D341Med (cell line): ENCODE results near the gene SMARCD2.

Source experiments
- DNase-seq: peaks from one replicate; pipeline ENCODE4 v3.0.0; 2012; ENCODE audit warnings: low spot score

The SMARCD2 gene

DNA sequence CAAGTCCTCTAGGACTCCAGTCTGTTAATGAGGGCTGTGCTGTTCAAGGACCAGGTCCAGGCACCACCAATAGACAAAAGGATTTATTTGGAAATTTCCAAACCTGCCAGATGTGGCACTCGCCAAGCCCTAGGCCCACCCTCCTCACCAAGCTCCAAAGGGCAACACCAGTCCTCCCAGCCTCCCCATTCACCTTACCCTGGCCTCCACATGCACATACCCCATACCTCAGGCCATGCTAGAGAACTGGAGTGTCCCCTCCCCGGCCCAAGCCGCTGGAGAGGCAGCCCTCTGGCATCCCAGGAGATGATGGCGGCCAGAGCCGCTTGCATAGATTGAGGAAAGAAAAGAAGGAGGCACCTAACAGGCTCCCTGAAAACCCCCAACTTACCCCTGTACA is 10.5 kb downstream of the SMARCD2 start:
- no peak for DNase-seq

GRCh38 chr17:63831505-63831904 is 11.0 kb downstream of the SMARCD2 start:
- no peak for DNase-seq

DNA sequence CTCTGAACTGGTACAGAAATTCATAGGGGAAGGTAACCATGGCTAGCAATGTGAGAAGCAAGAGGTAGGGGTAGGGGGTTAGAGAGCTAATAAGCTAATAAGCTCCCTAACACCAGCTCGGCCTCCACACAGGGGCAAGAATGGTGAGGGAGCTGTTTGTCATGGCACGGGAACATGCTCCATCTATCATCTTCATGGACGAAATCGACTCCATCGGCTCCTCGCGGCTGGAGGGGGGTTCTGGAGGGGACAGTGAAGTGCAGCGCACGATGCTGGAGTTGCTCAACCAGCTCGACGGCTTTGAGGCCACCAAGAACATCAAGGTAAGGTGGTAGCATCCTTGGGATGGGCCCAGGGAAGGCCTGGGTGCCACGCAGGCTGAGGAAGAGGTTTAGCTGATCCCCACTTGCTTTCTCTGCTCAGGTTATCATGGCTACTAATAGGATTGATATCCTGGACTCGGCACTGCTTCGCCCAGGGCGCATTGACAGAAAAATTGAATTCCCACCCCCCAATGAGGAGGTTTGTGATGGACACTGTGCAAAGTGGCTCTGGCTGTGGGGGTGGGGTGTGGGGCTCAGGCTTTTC is 11.5 kb downstream of the SMARCD2 start:
- DNase-seq, result no peak

- no peak for DNase-seq
Observed at GRCh38 chr17:63830278-63830677, 12.2 kb downstream of the SMARCD2 start.

GRCh38 chr17:63828936-63829335 is 13.5 kb downstream of the SMARCD2 start:
- no peak for DNase-seq

GRCh38 chr17:63827801-63828221 is 14.7 kb downstream of the SMARCD2 start:
- no peak for DNase-seq

- peak; percentile 96 for DNase-seq
Observed at GRCh38 chr17:63827002-63827800, 15.3 kb downstream of the SMARCD2 start, which contains the start of the genes FTSJ3 and PSMC5. Gene FTSJ3 (minus strand): TSS chr17:63827663. CDS start chr17:63826902, 761 bp downstream. Gene PSMC5 (plus strand): TSS chr17:63827431. CDS start chr17:63827491, 60 bp downstream.

- peak; percentile 61 for DNase-seq
Observed at GRCh38 chr17:63826468-63827001, 15.9 kb downstream of the SMARCD2 start.

DNA sequence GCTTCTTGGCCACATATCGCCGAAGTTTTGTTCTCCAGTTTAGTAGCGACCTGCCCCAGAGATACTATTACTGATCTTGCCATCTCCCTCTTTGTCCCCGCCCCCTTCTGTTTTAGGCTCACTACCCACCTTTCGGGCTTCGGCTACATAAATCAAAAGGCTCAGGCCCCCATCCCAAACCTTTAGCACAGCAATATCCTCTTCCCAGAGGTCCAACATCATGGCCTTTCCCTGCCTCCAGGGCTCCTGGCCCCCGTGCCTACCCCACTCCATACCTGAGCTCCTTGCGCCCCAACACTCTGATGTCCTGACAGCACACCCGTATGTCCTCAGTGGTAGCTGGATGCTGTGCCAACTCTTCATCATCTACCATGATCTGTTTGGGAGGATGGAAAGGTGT is 18.1 kb downstream of the SMARCD2 start:
- no peak for DNase-seq

GRCh38 chr17:63823659-63824331 is 18.7 kb downstream of the SMARCD2 start:
- DNase-seq, result no peak

DNA sequence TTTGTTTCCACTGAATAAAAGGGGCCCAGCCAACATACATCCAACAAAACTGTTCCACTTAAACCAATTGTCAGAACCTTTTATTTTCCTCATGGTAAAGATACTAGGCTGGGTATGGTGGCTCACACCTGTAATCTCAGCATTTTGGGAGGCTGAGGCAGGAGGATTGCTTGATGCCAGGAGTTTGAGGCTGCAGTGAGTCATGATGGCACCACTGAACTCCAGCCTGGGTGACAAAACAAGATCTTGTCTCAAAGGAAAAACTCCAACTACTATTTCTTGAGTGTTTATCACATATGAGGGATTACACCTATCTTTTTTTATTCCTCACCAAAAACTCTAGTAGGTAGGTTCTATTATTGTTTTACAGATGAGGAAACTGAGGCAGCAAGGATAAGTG is 19.9 kb downstream of the SMARCD2 start:
- DNase-seq, result no peak

- DNase-seq, result no peak
Observed at GRCh38 chr17:63821804-63822203, 20.7 kb downstream of the SMARCD2 start.

DNA sequence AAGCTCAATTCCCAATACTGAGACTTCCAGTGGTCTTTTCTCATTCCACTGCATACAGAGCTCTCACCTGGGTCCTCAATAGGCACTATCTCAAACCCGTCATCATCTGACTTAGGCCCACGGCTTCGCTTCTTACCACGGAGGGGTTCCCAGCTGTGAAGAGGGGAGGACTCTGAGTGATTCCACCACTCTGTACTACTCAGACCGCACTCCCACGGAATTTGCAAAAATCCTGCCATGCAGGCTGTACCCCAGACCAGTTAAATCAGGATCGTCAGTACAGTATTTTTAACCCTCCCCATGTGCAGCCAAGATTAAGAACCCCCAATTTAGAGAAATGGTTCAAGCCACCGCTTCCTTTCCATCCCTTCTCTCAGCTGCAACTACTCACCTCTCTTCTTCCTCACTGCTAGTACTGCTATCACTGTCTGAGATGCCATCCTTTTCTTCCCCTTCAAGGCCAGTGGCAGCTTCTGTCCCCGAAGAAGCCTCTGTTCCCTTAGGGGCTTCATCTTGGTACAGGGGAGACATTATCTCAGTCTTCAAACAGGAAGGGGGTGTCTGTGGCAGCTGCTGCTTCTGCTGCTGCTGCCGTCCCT is 21.4 kb downstream of the SMARCD2 start:
- DNase-seq, result no peak

GRCh38 chr17:63819585-63820537 is 22.6 kb downstream of the SMARCD2 start:
- DNase-seq, result no peak

DNA sequence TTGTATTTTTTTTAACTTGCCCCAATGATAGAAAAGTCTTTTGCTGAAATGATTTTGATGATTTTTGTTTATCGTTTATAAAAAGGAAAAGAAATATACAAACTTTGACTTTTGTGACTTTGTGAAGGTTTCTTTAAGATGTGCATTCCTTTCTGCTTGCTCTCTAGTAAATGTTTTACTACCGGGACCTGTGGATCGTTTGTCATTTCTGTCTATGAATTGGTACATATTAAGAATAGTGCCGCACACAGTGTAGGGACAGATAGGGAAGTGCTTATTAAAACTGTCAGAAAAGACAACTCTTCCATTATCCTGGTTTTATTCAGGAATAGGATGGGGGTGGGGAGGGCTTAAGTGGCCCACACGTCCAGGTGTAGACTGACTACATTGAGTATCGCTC is 23.4 kb downstream of the SMARCD2 start:
- DNase-seq, result no peak

GRCh38 chr17:63817736-63818385 is 24.6 kb downstream of the SMARCD2 start:
- DNase-seq, result no peak

GRCh38 chr17:63816669-63817068 is 25.8 kb downstream of the SMARCD2 start:
- DNase-seq, result no peak

- no peak for DNase-seq
Observed at GRCh38 chr17:63816123-63816522, 26.4 kb downstream of the SMARCD2 start.

GRCh38 chr17:63809970-63810369 is 32.5 kb downstream of the SMARCD2 start:
- no peak for DNase-seq

GRCh38 chr17:63805591-63805990 is 36.9 kb downstream of the SMARCD2 start:
- no peak for DNase-seq

GRCh38 chr17:63804328-63804727 is 38.2 kb downstream of the SMARCD2 start:
- DNase-seq, result no peak
